H9 (cell line): Measurements from ENCODE around the gene MID1. TPM values are rescaled to one million over a fixed set of nuclear protein-coding genes. Genes with fewer than 3 reads are reported as not detected.

Experiments
- DNase-seq: peaks from one replicate; pipeline ENCODE4 v3.0.0-alpha.2; 2017
- H2AFZ ChIP-seq: one replicate; pipeline ENCODE4 v1.6.1; 2013; ENCODE audit warnings: mild to moderate bottlenecking, low read length, control low read depth, moderate library complexity
- H2AK5ac ChIP-seq: 2 replicates; pipeline ENCODE4 v1.6.1; 2013; ENCODE audit warnings: low read length, control low read depth, mixed read lengths; ENCODE audit not compliant: insufficient read length
- H2BK120ac ChIP-seq: one replicate; pipeline ENCODE4 v1.6.1; 2013; ENCODE audit warnings: low read depth, mild to moderate bottlenecking, low read length, control low read depth, inconsistent platforms; ENCODE audit not compliant: poor library complexity, severe bottlenecking
- H2BK12ac ChIP-seq: 2 replicates; pipeline ENCODE4 v1.6.1; 2013; ENCODE audit warnings: low read length, control low read depth, mixed read lengths, low read depth; ENCODE audit not compliant: insufficient read length
- H2BK15ac ChIP-seq: 2 replicates; pipeline ENCODE4 v1.6.1; 2013; ENCODE audit warnings: low read depth, low read length, control low read depth
- H2BK20ac ChIP-seq: one replicate; pipeline ENCODE4 v1.6.1; 2013; ENCODE audit warnings: low read depth, mild to moderate bottlenecking, low read length, control low read depth, inconsistent platforms; ENCODE audit not compliant: poor library complexity, severe bottlenecking
- H2BK5ac ChIP-seq: 2 replicates; pipeline ENCODE4 v1.6.1; 2013; ENCODE audit warnings: low read length, control low read depth, mixed read lengths; ENCODE audit not compliant: insufficient read length
- H3K14ac ChIP-seq: 2 replicates; pipeline ENCODE4 v1.6.1; 2013; ENCODE audit warnings: low read length, control low read depth; ENCODE audit not compliant: insufficient read depth
- H3K18ac ChIP-seq: 2 replicates; pipeline ENCODE4 v1.6.1; 2013; ENCODE audit warnings: low read depth, mild to moderate bottlenecking, mixed read lengths, low read length, control low read depth; ENCODE audit not compliant: insufficient read length
- H3K23ac ChIP-seq: 2 replicates; pipeline ENCODE4 v1.6.1; 2013; ENCODE audit warnings: low read length, control low read depth, mixed read lengths, low read depth; ENCODE audit not compliant: insufficient read length
- H3K23me2 ChIP-seq: 2 replicates; pipeline ENCODE4 v1.6.1; 2013; ENCODE audit warnings: low read depth, mild to moderate bottlenecking, mixed read lengths, low read length, control low read depth; ENCODE audit not compliant: insufficient read length, poor library complexity, severe bottlenecking
- H3K27ac ChIP-seq: 2 replicates; pipeline ENCODE4 v1.5.1; 2013; ENCODE audit warnings: low read length, control low read depth, mixed read lengths, low read depth; ENCODE audit not compliant: insufficient read length
- H3K27me3 ChIP-seq: 2 replicates; pipeline ENCODE4 v1.6.1; 2013; ENCODE audit warnings: low read length, control low read depth, inconsistent platforms; ENCODE audit not compliant: insufficient read depth
- H3K4ac ChIP-seq: 2 replicates; pipeline ENCODE4 v1.6.1; 2013; ENCODE audit warnings: low read depth, mild to moderate bottlenecking, control low read depth, inconsistent platforms, low read length, moderate library complexity
- H3K4me1 ChIP-seq: 2 replicates; pipeline ENCODE4 v1.6.1; 2013; ENCODE audit warnings: low read length, control low read depth, inconsistent platforms; ENCODE audit not compliant: insufficient read depth
- H3K4me2 ChIP-seq: 2 replicates; pipeline ENCODE4 v1.6.1; 2013; ENCODE audit warnings: low read length, control low read depth, mixed read lengths; ENCODE audit not compliant: insufficient read length, insufficient read depth
- H3K56ac ChIP-seq: 2 replicates; pipeline ENCODE4 v1.6.1; 2013; ENCODE audit warnings: low read depth, mild to moderate bottlenecking, mixed read lengths, low read length, control low read depth; ENCODE audit not compliant: insufficient read length
- H3K79me1 ChIP-seq: 2 replicates; pipeline ENCODE4 v1.6.1; 2013; ENCODE audit warnings: low read depth, mild to moderate bottlenecking, moderate library complexity, low read length, control low read depth, inconsistent platforms; ENCODE audit not compliant: insufficient read depth, poor library complexity, severe bottlenecking
- H3K79me2 ChIP-seq: 2 replicates; pipeline ENCODE4 v1.6.1; 2013; ENCODE audit warnings: low read length, control low read depth, inconsistent platforms; ENCODE audit not compliant: insufficient read depth
- H3K9ac ChIP-seq: 2 replicates; pipeline ENCODE4 v1.6.1; 2013; ENCODE audit warnings: low read length, control low read depth, mixed read lengths; ENCODE audit not compliant: insufficient read length; ENCODE audit errors: extremely low read depth
- H3K9me3 ChIP-seq: one replicate; pipeline ENCODE4 v1.6.1; 2013; ENCODE audit warnings: low read depth, low read length, inconsistent platforms; ENCODE audit not compliant: control insufficient read depth
- H3T11ph ChIP-seq: one replicate; pipeline ENCODE4 v1.6.1; 2013; ENCODE audit warnings: mild to moderate bottlenecking, low read length, control low read depth, inconsistent platforms
- H4K20me1 ChIP-seq: one replicate; pipeline ENCODE4 v1.6.1; 2013; ENCODE audit not compliant: control insufficient read depth, insufficient read length, insufficient read depth
- H4K5ac ChIP-seq: 2 replicates; pipeline ENCODE4 v1.6.1; 2013; ENCODE audit warnings: low read depth, mild to moderate bottlenecking, mixed read lengths, low read length, control low read depth; ENCODE audit not compliant: insufficient read length
- H4K8ac ChIP-seq: replicated peaks from 2 replicates; pipeline ENCODE4 v1.6.1; 2013; ENCODE audit warnings: low read length, control low read depth, mixed read lengths, low read depth; ENCODE audit not compliant: insufficient read length
- H4K91ac ChIP-seq: 2 replicates; pipeline ENCODE4 v1.6.1; 2013; ENCODE audit warnings: low read depth, mild to moderate bottlenecking, moderate library complexity, mixed read lengths, low read length, control low read depth; ENCODE audit not compliant: insufficient read length
- H3K27ac Mint-ChIP-seq, 3 experiments: 2 replicates in 2 of 3; 3 replicates in 1 of 3; pipeline ENCODE4 v1.8.0; 2020 to 2021; ENCODE audit warnings: mixed read lengths in 3 of 3, mild to moderate bottlenecking in 1 of 3, moderate library complexity in 1 of 3
- H3K27me3 Mint-ChIP-seq: 2 replicates; pipeline ENCODE4 v1.8.0; 2021; ENCODE audit warnings: low read depth, mild to moderate bottlenecking, moderate library complexity, mixed read lengths
- H3K36me3 Mint-ChIP-seq, 3 experiments: 2 replicates in 2 of 3; 3 replicates in 1 of 3; pipeline ENCODE4 v1.8.0; 2020 to 2021; ENCODE audit warnings: low read depth in 3 of 3, mixed read lengths in 3 of 3; ENCODE audit not compliant: insufficient read depth in 1 of 3
- H3K4me1 Mint-ChIP-seq, 2 experiments: 2 replicates each; pipeline ENCODE4 v1.8.0; 2020; ENCODE audit warnings: mixed read lengths in 2 of 2
- H3K4me3 Mint-ChIP-seq, 2 experiments: 2 replicates in 1 of 2; 3 replicates in 1 of 2; pipeline ENCODE4 v1.8.0; 2020 to 2021; ENCODE audit warnings: mild to moderate bottlenecking in 2 of 2, mixed read lengths in 2 of 2, moderate library complexity in 1 of 2
- H3K9me3 Mint-ChIP-seq, 2 experiments: 2 replicates in 1 of 2; 3 replicates in 1 of 2; pipeline ENCODE4 v1.8.0; 2020; ENCODE audit warnings: mild to moderate bottlenecking in 2 of 2, mixed read lengths in 2 of 2, moderate library complexity in 1 of 2
- CTCF ChIP-seq: fragments of 200-600 bp; sonication (generic); conservative IDR thresholded peaks from 3 replicates; pipeline ENCODE4 v1.8.0; 2021; ENCODE audit warnings: antibody characterized with exemption, mild to moderate bottlenecking
- WGBS: extraction: QIAGEN DNeasy Blood & Tissue Kit; methylation state at CpG from one replicate; pipeline ENCODE4 v1.1.7; 2013; ENCODE audit warnings: missing lambda C conversion rate, low lambda C conversion rate, mixed read lengths; ENCODE audit not compliant: insufficient read length; ENCODE audit errors: extremely low coverage; 5-methylcytosine and 5-hydroxymethylcytosine counted together
- total RNA-seq: library from RNA; stranded (reverse); gene quantifications from 2 replicates; pipeline ENCODE4 v1.2.1, GENCODE V29; 2021

The MID1 gene
- total RNA-seq, 1 experiment from 2014 or later: 32.9 TPM

GRCh38 chrX:10414156-10414824 is 206.1 kb downstream of the MID1 start:
- Mint-ChIP-seq H3K36me3 (no peaks in the 10 kb centered on the region; a peak in 2 of 7 replicates), H3K27ac (no peak overlapping the region), H3K9me3 (peaks cover 42 to 44% of the 10 kb centered on the region in 2 experiments), H3K27me3 (no peaks in the 10 kb centered on the region; the same call in 1 of the 2 replicates), H3K4me3 (no peak overlapping the region), H3K4me1 (no peaks in the 10 kb centered on the region)
- H3K4me2 ChIP-seq: no peak overlapping the region
- no peak for DNase-seq
- H3K79me1 ChIP-seq: no peaks in the 10 kb centered on the region
- no peak overlapping the region for H3T11ph ChIP-seq
- no peaks in the 10 kb centered on the region for H3K9me3 ChIP-seq
- H4K91ac ChIP-seq: no peak overlapping the region
- no peak overlapping the region for H3K56ac ChIP-seq
- no peak overlapping the region for H2AK5ac ChIP-seq
- H2AFZ ChIP-seq: no peak overlapping the region
- H4K5ac ChIP-seq: no peak overlapping the region
- no peak overlapping the region for H2BK15ac ChIP-seq
- H2BK5ac ChIP-seq: no peak overlapping the region
- no peak overlapping the region for H2BK12ac ChIP-seq
- H3K4ac ChIP-seq: no peak overlapping the region
- H3K27ac ChIP-seq: no peak overlapping the region
- TF ChIP-seq CTCF: no peak
- H4K8ac ChIP-seq: no peak overlapping the region
- no peaks in the 10 kb centered on the region for H3K23me2 ChIP-seq
- no peaks in the 10 kb centered on the region for H3K79me2 ChIP-seq
- WGBS: no CpG with 5 or more reads among the region's 9 CpGs
- no peak overlapping the region for H3K23ac ChIP-seq
- H3K4me1 ChIP-seq: no peaks in the 10 kb centered on the region
- H2BK20ac ChIP-seq: no peak overlapping the region
- no peak overlapping the region for H3K14ac ChIP-seq
- no peaks in the 10 kb centered on the region for H3K27me3 ChIP-seq
- H3K9ac ChIP-seq: no peak overlapping the region
- H4K20me1 ChIP-seq: no peaks in the 10 kb centered on the region
- H2BK120ac ChIP-seq: no peak overlapping the region
- no peak overlapping the region for H3K18ac ChIP-seq
